Mesothelial cell of epicardium (in vitro differentiated cells): ENCODE measurements around the gene CHKA. TPM values are rescaled to one million over a fixed set of nuclear protein-coding genes. Genes with fewer than 3 reads are reported as not detected.
A peak's percentile ranks its signal among the peaks of the same experiment; 100 is the strongest.

ENCODE experiments used
- DNase-seq, 2 experiments: peaks; one replicate each; pipeline ENCODE4 v3.0.0; 2021; ENCODE audit warnings: low spot score in 2 of 2; ENCODE audit not compliant: unreplicated experiment in 2 of 2
- H3K27ac Mint-ChIP-seq: 2 replicates; pipeline ENCODE4 v1.8.0; 2021; ENCODE audit warnings: mixed read lengths
- H3K27me3 Mint-ChIP-seq: 2 replicates; pipeline ENCODE4 v1.8.0; 2021; ENCODE audit warnings: low read depth, mixed read lengths
- H3K36me3 Mint-ChIP-seq: 2 replicates; pipeline ENCODE4 v1.8.0; 2021; ENCODE audit warnings: mixed read lengths
- H3K4me1 Mint-ChIP-seq: 2 replicates; pipeline ENCODE4 v1.8.0; 2021; ENCODE audit warnings: mixed read lengths
- H3K4me3 Mint-ChIP-seq: 2 replicates; pipeline ENCODE4 v1.8.0; 2021; ENCODE audit warnings: mild to moderate bottlenecking, moderate library complexity, mixed read lengths
- H3K9me3 Mint-ChIP-seq: 2 replicates; pipeline ENCODE4 v1.8.0; 2021; ENCODE audit warnings: mixed read lengths
- CTCF ChIP-seq: fragments of 200-600 bp; sonication (generic); IDR thresholded peaks from one replicate; pipeline ENCODE4 v1.5.0; 2021; ENCODE audit warnings: antibody characterized with exemption; ENCODE audit not compliant: unreplicated experiment
- total RNA-seq: library from RNA; stranded (reverse); gene quantifications from 3 replicates; pipeline ENCODE4 v1.2.1, GENCODE V29; 2021

Gene CHKA
- total RNA-seq, 1 donor from 2014 or later, result 74.4 TPM

DNA sequence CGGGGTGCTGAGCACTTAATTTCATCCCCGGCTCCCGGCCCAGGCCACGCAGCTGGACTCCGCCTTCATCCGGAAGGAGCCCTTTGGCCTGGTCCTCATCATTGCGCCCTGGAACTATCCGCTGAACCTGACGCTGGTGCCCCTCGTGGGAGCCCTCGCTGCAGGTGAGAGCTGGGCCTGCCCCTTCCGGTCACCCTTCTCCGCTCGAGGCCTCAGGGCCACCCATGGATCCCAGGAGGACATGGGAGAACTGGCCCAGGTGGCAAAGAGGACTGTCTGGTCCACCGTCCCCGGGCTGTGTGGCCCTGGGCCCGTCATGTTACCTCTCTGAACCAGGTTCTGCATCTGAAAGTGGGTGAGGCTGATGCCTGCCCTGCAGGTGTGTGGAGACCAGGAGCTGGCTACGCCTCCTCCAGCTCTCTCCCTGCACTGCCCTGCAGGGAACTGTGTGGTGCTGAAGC is 102.4 kb downstream of the CHKA start:
- DNase-seq, result no peak
- Mint-ChIP-seq H3K36me3 (peaks cover under 1% of the 10 kb centered on the region), H3K27me3 (no peaks in the 10 kb centered on the region), H3K9me3 (no peaks in the 10 kb centered on the region), H3K4me1 (peaks cover 23% of the 10 kb centered on the region), H3K4me3 (no peak overlapping the region), H3K27ac (no peak overlapping the region)
- no peak for TF ChIP-seq CTCF

DNA sequence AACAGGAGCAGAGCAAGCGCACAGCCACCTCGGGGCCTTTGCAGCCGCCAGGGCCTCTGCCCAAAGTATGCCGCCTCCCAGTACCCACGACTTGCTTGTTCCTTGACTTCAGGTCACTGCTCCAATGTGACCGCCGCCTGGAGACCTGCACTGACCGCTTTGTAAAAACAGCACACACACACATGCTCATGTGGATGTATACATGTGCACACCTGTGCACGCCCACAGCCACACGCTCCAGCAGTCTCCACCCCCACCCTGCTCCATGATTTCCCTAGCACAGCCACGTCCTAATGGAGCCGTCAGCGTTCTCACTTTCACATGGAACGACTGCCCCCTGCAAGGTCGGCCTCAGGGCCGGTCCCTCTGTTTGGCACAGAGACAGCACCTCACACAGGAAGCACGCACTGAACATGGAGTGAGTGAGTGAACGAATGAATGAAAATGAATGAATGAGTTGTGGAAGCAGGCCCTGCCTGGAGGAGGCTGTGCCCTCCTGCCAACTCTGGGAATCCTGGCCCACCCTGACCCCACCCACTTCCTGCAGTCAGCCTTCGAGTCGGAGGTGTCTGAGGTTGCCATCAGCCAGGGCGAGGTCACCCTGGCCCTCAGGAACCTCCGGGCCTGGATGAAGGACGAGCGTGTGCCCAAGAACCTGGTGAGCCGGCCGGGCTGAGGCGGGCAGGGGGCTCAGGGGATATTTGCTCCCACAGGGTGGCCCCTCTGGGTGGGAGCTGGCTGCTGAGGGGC is 103.0 kb downstream of the CHKA start:
- H3K36me3 Mint-ChIP-seq, result no peaks in the 10 kb centered on the region
- H3K4me3 Mint-ChIP-seq, result no peak overlapping the region
- H3K27me3 Mint-ChIP-seq, result no peaks in the 10 kb centered on the region
- H3K27ac Mint-ChIP-seq, result peak overlapping the region; percentile 24
- H3K4me1 Mint-ChIP-seq, result peaks cover 29% of the 10 kb centered on the region
- H3K9me3 Mint-ChIP-seq, result no peaks in the 10 kb centered on the region
- TF ChIP-seq CTCF, result no peak
- no peak for DNase-seq

DNA sequence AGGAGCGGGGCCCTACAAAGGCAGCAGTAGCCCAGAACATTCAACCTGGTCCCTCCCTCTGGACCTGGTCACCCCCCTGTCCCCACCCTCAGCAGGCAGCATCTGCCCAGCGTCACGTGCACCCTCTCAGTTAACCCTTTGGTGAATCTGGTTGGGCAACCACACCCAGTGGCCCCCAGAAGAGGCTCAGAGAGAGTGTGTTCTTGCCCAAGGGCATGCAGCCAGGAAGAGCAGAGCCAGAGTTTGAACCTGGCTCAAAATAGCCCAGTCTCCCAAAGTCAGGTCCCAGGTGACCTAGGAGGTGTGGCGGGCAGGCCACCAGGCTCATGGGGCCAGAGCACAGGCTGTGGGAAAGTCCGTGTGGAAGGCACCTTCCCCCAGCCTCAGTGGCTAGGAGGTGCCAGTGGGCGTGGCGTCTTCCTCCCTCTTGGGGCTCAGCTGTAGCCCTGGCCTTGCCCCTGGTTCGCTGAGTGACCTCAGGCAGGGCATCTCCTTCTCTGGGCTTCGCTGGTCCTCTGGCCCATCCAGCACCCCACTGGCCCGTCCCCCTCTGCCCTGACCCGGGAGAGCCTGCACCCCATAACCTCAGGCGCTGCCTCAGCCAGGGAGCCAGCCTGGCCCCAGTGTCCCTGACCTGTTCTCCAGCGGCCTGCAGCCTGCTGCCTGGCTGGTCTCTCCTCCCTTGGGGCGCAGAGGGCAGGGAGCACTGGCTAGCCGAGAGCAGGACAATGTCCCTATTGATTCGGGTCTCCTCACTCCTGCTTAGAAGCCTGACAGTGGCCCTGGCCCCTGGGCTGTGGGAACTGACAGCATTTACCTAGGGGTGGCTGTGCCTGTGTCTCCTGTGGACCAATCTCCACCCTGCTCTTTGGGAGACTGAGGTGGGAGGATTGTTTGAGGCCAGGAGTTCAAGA is 104.0 kb downstream of the CHKA start:
- H3K4me3 Mint-ChIP-seq, result no peak overlapping the region
- no peaks in the 10 kb centered on the region for H3K27me3 Mint-ChIP-seq
- peak overlapping the region; percentile 86 for H3K27ac Mint-ChIP-seq
- no peak for TF ChIP-seq CTCF
- H3K36me3 Mint-ChIP-seq, result no peaks in the 10 kb centered on the region
- DNase-seq, result no peak
- H3K9me3 Mint-ChIP-seq, result no peaks in the 10 kb centered on the region
- H3K4me1 Mint-ChIP-seq, result peaks cover 35% of the 10 kb centered on the region

DNA sequence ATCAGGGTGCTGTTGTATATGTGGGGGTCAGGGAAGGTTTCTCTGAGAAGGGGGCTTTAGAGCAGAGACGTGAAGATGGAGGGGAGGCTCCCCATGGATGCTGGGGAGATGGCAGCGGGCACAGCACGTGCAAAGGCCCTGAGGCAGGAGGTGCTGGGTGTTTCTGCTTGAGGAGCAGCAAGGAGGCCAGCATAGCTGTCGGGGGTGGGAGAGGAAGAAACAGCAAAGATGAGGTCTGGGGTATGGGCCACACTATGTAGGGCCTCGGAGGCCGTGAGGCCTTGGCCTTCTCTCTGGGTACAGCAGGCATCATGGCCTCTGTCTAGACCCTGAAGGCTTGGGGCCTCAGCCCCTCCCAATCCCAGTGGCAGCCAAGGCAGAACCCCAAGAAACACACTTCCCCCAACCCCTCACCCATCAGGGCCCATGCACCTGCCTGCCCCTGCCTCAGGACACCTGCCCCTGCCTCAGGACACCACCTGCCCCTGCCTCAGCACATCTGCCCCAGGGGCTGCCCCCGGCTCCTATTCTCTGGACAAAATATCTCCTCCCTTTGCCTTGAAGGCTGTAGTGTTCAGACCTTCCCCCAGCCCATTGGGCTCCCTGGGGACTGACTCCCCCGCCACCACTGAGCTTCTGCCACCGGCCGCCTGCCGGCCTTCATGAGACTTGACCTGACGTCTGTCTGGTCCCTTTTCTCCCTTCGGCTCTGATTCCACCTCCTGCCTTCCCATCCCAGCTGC is 104.9 kb downstream of the CHKA start:
- Mint-ChIP-seq H3K4me1 (peaks cover 41% of the 10 kb centered on the region), H3K36me3 (no peaks in the 10 kb centered on the region), H3K9me3 (no peaks in the 10 kb centered on the region), H3K27ac (peak overlapping the region; percentile 86), H3K4me3 (no peak overlapping the region), H3K27me3 (no peaks in the 10 kb centered on the region)
- TF ChIP-seq CTCF, result no peak
- no peak for DNase-seq

- Mint-ChIP-seq H3K27me3 (no peaks in the 10 kb centered on the region), H3K27ac (no peak overlapping the region), H3K4me3 (no peak overlapping the region), H3K4me1 (peaks cover 43% of the 10 kb centered on the region), H3K9me3 (no peaks in the 10 kb centered on the region), H3K36me3 (no peaks in the 10 kb centered on the region)
- no peak for DNase-seq
- no peak for TF ChIP-seq CTCF
Observed at GRCh38 chr11:68015467-68015866, 105.7 kb downstream of the CHKA start.
